Measurements from ENCODE around the gene HLA-B.
A peak's percentile ranks its signal among the peaks of the same experiment; 100 is the strongest.

HLA-B gene

DNA sequence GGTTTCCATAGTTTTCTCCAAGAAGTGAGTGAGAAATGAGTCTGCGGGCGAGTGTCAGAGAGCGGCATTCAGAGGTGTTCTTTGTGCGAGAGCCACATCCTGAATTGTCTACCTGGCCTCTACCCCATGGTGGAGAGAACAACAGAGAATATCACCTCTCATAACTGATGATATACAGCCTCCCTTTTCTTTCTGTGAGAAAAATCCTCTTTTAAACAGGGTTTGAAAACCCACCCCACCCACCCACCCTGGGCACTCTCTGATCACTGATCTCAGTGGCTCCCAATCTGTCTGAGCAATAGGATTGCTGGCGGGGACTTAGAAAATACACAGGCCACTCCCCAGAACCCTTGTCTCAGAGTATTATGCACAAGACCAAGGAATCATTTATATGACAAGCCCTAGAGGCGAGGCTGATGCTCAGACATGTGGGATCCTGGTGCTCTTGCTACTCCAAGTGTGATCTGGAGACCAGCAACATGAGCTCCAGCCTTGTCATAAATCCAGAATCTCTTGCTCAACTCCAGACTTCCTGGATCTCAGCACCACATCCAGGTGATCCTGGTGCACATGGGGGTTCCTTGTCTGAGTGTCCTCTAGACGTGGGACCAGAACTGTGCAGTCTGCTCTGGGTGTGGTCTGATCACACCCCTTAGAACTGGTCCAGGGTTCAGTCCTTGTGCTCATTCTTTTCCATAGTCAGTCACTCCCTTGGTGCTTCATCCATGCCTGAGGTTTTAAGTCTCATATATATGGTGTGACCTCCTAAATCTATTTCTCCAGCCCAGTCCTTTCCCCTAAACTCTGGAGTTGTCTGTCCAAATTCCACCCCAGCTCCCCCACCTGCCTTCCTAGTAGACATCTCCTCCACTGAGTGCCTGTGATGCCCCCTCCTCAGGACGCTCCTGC, 5.3 kb downstream of the HLA-B start:
- peak; percentile 11 for DNase-seq

- DNase-seq: no peak
Observed at GRCh38 chr6:31351033-31351380, 6.0 kb downstream of the HLA-B start.

DNA sequence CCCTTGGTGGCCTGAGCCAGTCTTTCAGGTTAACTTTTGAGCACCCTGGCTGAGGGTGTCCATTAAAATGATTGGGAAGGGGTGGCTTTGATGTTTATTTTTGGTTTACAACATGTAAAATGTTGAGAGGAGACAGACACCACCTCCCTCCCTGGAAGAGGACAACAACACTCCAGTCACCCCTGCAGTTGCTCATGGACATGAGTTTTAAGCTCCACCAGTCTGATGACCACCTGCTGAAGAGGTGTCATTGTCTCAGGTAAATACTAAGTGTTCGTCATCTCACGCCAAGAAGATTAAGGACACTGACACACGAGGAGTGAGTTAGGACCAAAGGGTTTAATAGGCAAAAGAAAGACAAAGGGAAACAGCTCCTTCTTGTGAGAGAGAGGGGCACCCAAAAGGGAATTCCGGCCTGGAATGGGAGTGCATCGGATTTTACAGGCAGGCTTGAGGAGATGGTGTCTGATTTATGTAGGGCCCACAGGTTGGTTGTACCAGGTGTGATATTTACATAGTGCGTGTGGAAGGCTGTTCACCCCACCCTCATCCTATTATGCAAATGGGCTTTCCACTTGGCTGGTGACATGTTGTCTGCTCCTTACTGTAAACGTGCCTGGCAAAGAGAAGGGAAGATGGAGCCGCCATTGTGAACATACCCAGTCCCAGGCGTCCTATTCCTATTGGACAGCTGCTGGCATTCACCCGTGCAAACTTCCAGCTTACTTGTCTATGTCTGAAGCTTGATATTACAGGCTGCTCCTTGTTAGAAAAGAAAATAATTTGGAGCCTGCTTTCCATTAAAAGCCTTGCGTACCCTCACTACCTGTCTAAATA, 6.6 kb downstream of the HLA-B start:
- DNase-seq: no peak

- DNase-seq: no peak
Observed at GRCh38 chr6:31349301-31349700, 7.7 kb downstream of the HLA-B start.

GRCh38 chr6:31345026-31345730, 11.8 kb downstream of the HLA-B start:
- DNase-seq: no peak

- no peak for DNase-seq
Observed at GRCh38 chr6:31340228-31340627, 16.8 kb downstream of the HLA-B start.

- DNase-seq: no peak
Observed at GRCh38 chr6:31339210-31339609, 17.8 kb downstream of the HLA-B start.

DNA sequence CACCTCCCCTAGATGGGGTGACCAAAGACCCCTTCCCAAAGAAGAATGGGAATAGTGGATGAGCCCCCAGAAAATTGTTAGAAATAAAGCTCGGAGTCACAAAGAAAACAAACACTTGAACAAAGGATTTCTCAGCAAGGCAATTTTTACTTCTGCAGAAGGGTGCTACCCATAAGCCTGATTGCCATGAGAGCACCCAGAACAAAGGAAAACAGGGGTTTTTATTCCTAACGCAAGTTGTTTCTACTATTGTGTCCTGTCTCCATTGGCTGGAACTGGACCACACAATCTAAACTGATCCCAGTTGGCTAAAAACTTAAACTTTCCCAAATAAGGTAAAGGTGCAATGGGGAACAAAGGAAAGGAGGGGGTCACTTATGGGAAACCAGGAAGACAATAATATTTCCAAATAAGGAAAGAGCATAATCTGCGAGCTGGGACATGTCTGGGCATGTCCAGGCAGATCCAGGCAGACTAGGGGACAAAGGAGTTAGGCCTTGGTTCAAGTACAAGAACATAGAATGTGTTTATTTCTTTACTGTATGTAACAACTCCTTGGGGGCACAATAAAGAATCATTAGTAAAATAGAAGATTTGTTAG, 20.0 kb downstream of the HLA-B start:
- DNase-seq: no peak

DNA sequence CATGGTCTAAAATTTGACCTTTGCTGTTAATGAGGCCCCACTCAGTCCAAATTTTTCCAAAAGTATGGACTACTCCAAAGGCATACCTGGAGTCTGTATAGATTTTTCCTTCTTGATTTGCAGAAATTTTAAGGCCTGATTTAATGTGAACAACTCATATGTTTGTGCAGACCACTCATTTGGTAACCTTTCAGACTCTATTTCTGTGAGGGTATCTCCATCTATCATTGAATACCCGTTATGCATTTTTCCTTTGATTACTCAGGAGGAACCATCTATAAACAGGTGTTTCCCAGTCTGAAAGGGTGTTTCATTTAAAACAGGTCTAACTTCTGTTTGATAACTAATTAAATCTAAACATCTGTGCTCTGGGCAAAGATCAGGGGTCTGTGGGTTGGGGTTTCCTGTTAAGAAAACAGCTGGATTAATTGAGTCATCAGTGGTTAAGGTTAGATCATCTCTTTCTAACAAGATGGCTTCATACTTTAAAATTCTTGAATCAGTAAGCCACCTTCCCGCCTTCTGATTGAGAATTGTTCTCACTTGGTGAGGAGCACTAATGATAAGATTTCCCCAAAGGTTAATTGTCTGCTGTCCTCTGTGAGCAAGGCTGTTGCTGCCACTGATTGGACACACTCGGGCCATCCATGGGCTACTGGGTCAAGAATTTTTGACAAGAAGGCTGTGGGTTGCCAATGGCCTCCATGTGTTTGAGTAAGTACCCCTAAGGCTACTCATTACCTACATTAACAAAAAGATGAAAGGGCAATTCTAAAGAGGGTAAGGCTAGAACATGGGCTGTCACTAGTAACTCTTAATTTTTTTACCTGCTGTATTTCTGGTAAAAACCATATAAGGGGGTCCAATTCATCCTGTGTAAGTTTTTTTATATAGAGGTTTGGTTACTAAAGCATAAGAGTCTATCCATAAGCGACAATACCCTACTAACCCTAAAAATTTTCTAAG, 24.1 kb downstream of the HLA-B start:
- peak; percentile 26 for DNase-seq

- no peak for DNase-seq
Observed at GRCh38 chr6:31328355-31328960, 28.5 kb downstream of the HLA-B start.

DNA sequence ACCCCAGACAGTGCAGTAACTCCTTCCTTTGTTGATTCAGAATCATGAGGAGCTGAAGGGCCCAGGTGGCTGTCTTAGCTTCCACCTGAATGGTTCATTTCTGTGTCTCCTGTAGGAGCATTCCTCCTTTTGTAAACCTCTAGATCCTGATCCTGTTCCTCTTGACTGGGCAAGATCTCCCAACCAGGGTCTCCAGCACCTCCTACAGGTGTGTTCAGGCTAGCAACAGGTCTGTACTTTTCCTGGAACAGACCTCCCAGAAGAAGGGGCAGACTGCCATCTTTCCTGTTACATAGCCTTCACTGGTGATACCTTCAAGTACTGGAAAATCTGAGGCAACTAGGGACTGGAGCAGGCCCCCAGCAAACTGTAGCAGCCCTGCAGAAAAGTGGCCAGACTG, 35.2 kb downstream of the HLA-B start:
- no peak for DNase-seq

DNA sequence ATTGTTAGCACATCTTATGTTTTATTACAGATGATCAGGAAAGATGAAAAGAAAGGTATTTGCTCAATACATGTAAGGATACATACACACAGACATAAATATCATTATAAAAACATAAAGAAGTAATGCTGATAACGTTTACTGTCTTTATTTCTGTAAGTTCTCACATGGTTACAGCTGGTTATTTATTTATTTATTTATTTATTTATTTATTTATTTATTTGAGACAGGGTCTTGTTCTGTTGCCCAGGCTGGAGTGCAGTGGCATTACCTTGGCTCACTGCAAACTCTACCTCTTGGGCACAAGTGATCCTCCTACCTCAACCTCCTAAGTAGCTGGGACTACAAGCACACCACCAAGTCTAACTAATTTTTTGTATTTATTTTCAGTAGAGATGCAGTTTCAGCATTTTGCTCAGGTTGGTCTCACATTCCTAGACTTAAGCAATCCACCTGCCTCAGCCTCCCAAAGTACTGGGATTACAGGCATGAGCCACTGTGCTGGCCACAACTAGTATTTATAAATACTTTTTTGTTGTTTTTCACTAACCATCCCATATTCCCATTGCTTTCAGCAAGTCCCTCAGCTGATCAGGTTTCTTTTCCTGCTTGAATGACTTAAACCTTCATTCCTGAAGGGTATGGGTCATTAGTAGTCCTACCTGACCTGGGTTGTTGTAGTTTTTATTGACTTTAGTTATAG, 35.8 kb downstream of the HLA-B start:
- no peak for DNase-seq

DNA sequence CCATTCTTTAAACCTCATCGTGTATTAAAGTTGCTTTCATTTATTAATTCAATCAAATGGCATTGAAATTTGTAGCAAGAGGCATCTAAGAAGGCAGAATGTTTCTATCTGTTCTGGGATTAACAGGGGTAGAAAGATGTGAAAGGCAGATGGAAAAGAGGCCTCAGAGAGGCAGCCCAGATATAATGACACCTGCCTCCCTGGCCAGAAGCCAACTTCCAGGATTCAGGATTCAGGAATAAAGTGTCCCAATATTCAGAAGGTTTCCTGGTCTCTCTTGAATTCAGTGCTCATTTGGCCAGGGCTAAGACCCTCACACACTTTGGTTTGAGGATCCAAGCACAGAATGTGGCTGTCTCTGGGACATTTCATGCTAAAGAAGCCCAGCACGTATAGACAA, 39.9 kb downstream of the HLA-B start:
- DNase-seq: no peak

- no peak for DNase-seq
Observed at GRCh38 chr6:31309641-31310040, 47.3 kb downstream of the HLA-B start.

DNA sequence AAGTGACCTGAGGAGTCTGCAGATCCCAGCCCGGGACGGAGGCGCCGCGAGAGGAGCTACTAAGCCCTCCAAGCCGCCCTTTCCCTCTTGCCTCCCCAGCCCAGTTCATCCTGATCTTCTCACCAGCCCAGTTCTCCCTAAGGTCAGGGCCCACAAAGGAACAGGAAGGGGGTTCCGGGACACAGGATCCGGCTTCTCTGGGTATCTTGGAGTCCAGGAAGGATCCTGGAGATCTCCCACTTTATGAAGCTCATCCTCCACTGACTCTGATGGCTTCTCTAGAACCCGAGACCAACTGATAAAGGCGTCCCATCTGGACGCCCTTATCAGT, 48.2 kb downstream of the HLA-B start:
- DNase-seq: no peak

DNA sequence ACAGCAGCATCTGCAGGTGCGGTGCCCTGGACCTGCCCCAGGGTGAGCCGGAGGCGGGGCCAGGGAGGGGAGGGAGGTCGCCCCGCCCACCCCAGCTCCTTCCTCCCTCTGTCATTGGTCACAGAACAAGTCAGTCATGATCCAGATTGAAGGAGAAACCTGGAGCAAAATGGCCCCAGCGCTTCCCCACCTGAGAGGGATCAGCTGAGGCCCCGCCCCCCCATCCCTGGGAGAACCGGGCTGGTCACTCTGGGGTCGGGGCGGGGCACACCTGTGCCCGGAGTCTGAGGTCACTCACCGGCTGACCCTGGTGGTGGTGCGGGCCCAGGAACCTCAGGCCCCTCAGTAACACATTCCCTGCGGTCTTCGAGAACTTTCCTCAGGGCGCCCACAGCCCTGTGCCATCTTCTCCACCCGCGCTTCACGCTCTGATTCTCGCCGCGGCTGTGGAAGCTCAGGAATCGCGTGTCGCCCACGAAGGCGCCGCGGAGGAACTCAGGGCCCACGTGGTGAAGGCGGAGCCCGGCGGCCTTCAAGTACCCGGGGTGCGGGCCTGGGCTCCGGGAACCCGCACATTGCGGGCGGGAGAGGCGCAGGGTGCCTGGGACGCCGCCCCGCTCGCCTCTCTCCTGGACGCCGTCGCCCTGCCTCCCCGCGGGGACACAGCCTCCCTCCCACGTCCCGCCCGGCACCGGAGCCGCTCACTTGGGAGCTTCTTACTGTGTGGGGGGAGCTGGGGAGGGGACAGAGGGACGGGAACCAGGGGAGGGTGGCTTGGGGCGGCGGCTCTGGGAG, 48.7 kb downstream of the HLA-B start:
- peak; percentile 65 for DNase-seq

GRCh38 chr6:31307669-31308049, 49.3 kb downstream of the HLA-B start:
- DNase-seq: no peak

- DNase-seq: no peak
Observed at GRCh38 chr6:31305703-31306219, 51.2 kb downstream of the HLA-B start.

GRCh38 chr6:31304683-31305082, 52.3 kb downstream of the HLA-B start:
- no peak for DNase-seq
